Ishikawa (cell line): ENCODE results near the gene GPAT3.

ENCODE experiments used
- EP300 ChIP-seq: IDR thresholded peaks from 2 replicates; pipeline ENCODE4 v1.6.1; 2012; ENCODE audit warnings: borderline replicate concordance
- TAF1 ChIP-seq: IDR thresholded peaks from 2 replicates; pipeline ENCODE4 v1.6.1; 2012; ENCODE audit warnings: low read depth, mild to moderate bottlenecking
- YY1 ChIP-seq: IDR thresholded peaks from 2 replicates; pipeline ENCODE4 v1.6.1; 2012; ENCODE audit warnings: low read depth

GRCh38 chr4:83486457-83487129 lies 49.3 kb upstream of the GPAT3 start:
- TF ChIP-seq YY1: no peak
- no peak for TF ChIP-seq EP300
- no peak for TF ChIP-seq TAF1
